Measurements from ENCODE around the gene RAD54L. TPM values are rescaled to one million over a fixed set of nuclear protein-coding genes. Genes with fewer than 3 reads are reported as not detected.

Gene RAD54L
- total and polyA plus RNA-seq, 4 donors = 0.72 to 2.2 (median 2.1) TPM

DNA sequence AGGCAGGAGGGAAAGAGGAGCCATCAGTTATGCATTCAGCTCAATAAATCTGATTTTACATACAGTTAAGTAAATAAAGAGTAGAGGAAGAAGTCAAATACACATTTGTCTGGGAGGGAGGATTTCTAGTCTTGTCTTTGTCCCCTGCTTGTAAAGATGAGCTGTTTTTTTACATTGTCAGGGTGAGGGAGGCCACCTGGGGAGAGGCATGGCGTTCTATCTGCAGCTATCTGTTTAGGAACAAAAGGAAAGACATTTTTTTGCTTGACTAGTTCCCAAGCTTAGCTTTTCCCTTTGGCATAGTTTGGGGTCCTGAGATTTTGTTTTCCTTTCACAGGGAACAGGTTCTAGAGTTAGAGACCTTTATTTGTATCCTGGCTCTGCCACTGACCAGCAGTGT, 14.9 kb downstream of the RAD54L start:
- Histone ChIP-seq H3K9ac (ENCODE audit: insufficient read depth in 1 of 2, low read length in 2 of 2) (no peak overlapping the region), H3K4me3 (no peak overlapping the region), H3K27ac (ENCODE audit: low read depth in 1 of 2, low read length in 1 of 2) (no peak overlapping the region), H3K4me1 (ENCODE audit: control insufficient read depth in 5 of 5, insufficient read depth in 5 of 5, low read length in 5 of 5) (no peaks in the 10 kb centered on the region), H3K27me3 (ENCODE audit: control insufficient read depth in 3 of 3, insufficient read depth in 3 of 3, low read length in 2 of 3) (no peaks in the 10 kb centered on the region), H3K9me3 (ENCODE audit: control insufficient read depth in 4 of 4, insufficient read depth in 3 of 4, low read length in 3 of 4) (no peaks in the 10 kb centered on the region), H3K36me3 (ENCODE audit: control insufficient read depth in 4 of 4, insufficient read depth in 4 of 4, low read length in 4 of 4) (peaks cover 0 to 9% (median 3%) of the 10 kb centered on the region in 4 donors)
- TF ChIP-seq CTCF (IDR thresholded peaks at IDR 0.05; ENCODE audit: control extremely low read depth, extremely low read depth) = no peak
- 96 to 100% methylated on average over 1 of the region's 1 CpG for WGBS, 2 donors
- DNase-seq (no peak), ATAC-seq (ENCODE audit: insufficient read depth, low FRiP score) (no peak)

- Histone ChIP-seq H3K36me3 (ENCODE audit: control insufficient read depth in 4 of 4, insufficient read depth in 4 of 4, low read length in 4 of 4) (peaks cover 0 to 10% (median 5%) of the 10 kb centered on the region in 4 donors), H3K4me1 (ENCODE audit: control insufficient read depth in 5 of 5, insufficient read depth in 5 of 5, low read length in 5 of 5) (no peaks in the 10 kb centered on the region), H3K4me3 (no peak overlapping the region), H3K9me3 (ENCODE audit: control insufficient read depth in 4 of 4, insufficient read depth in 3 of 4, low read length in 3 of 4) (no peaks in the 10 kb centered on the region), H3K9ac (ENCODE audit: insufficient read depth in 1 of 2, low read length in 2 of 2) (no peak overlapping the region), H3K27ac (ENCODE audit: low read depth in 1 of 2, low read length in 1 of 2) (no peak overlapping the region), H3K27me3 (ENCODE audit: control insufficient read depth in 3 of 3, insufficient read depth in 3 of 3, low read length in 2 of 3) (no peaks in the 10 kb centered on the region)
- ATAC-seq (ENCODE audit: insufficient read depth, low FRiP score) = no peak
- no peak for TF ChIP-seq CTCF (IDR thresholded peaks at IDR 0.05; ENCODE audit: control extremely low read depth, extremely low read depth)
- no peak for DNase-seq
- WGBS, 2 donors = 88 to 91% methylated on average over 2 of the region's 2 CpGs
Measured at GRCh38 chr1:46263146-46263545, 15.6 kb downstream of the RAD54L start.

- Histone ChIP-seq H3K27ac (ENCODE audit: low read depth in 1 of 2, low read length in 1 of 2) (no peak overlapping the region), H3K4me3 (no peak overlapping the region), H3K9me3 (ENCODE audit: control insufficient read depth in 4 of 4, insufficient read depth in 3 of 4, low read length in 3 of 4) (no peaks in the 10 kb centered on the region), H3K9ac (ENCODE audit: insufficient read depth in 1 of 2, low read length in 2 of 2) (no peak overlapping the region), H3K27me3 (ENCODE audit: control insufficient read depth in 3 of 3, insufficient read depth in 3 of 3, low read length in 2 of 3) (no peaks in the 10 kb centered on the region), H3K36me3 (ENCODE audit: control insufficient read depth in 4 of 4, insufficient read depth in 4 of 4, low read length in 4 of 4) (peaks cover 0 to 13% (median 5%) of the 10 kb centered on the region in 4 donors), H3K4me1 (ENCODE audit: control insufficient read depth in 5 of 5, insufficient read depth in 5 of 5, low read length in 5 of 5) (no peaks in the 10 kb centered on the region)
- DNase-seq (no peak), ATAC-seq (ENCODE audit: insufficient read depth, low FRiP score) (no peak)
- TF ChIP-seq CTCF (IDR thresholded peaks at IDR 0.05; ENCODE audit: control extremely low read depth, extremely low read depth) = no peak
- WGBS, 2 donors = 90 to 98% methylated on average over 1 of the region's 1 CpG
Measured at GRCh38 chr1:46268578-46268977, 21.0 kb downstream of the RAD54L start.
